ENCODE results near the gene IFI27L2.
A peak's percentile ranks its signal among the peaks of the same experiment; 100 is the strongest.

Gene IFI27L2

GRCh38 chr14:94100847-94101246 lies 28.6 kb downstream of the IFI27L2 start:
- DNase-seq (ENCODE audit: low spot score), result peak; percentile 89

- no peak for DNase-seq (ENCODE audit: low spot score)
Measured at GRCh38 chr14:94099006-94099405, 30.4 kb downstream of the IFI27L2 start.

GRCh38 chr14:94098326-94098992 lies 30.9 kb downstream of the IFI27L2 start:
- DNase-seq (ENCODE audit: low spot score), result peak; percentile 64

GRCh38 chr14:94097091-94097490 lies 32.3 kb downstream of the IFI27L2 start:
- no peak for DNase-seq (ENCODE audit: low spot score)

GRCh38 chr14:94093418-94093817 lies 36.0 kb downstream of the IFI27L2 start:
- DNase-seq (ENCODE audit: low spot score), result no peak

GRCh38 chr14:94089479-94089878 lies 39.9 kb downstream of the IFI27L2 start:
- DNase-seq (ENCODE audit: low spot score), result no peak

- no peak for DNase-seq (ENCODE audit: low spot score)
Measured at GRCh38 chr14:94088516-94088915, 40.9 kb downstream of the IFI27L2 start.

- no peak for DNase-seq (ENCODE audit: low spot score)
Measured at GRCh38 chr14:94087891-94088290, 41.5 kb downstream of the IFI27L2 start.

- DNase-seq (ENCODE audit: low spot score), result no peak
Measured at GRCh38 chr14:94081386-94081820, 48.0 kb downstream of the IFI27L2 start.

- peak; percentile 99 for DNase-seq (ENCODE audit: low spot score)
Measured at GRCh38 chr14:94080621-94081385, 48.6 kb downstream of the IFI27L2 start, which contains the start of the genes DDX24 and IFI27L1. TSS of gene DDX24 (minus strand) at chr14:94081202. CDS start at chr14:94079742, 1,460 bp downstream. TSS of gene IFI27L1 (plus strand) at chr14:94081310. CDS start at chr14:94096938, 15,628 bp downstream.

GRCh38 chr14:94079891-94080620 lies 49.3 kb downstream of the IFI27L2 start:
- no peak for DNase-seq (ENCODE audit: low spot score)

GRCh38 chr14:94077823-94078222 lies 51.6 kb downstream of the IFI27L2 start:
- no peak for DNase-seq (ENCODE audit: low spot score)
